Natural killer cell (primary cell): Measurements from ENCODE around the gene RAD51B. TPM values are rescaled to one million over a fixed set of nuclear protein-coding genes. Genes with fewer than 3 reads are reported as not detected.

Experiments used
- ATAC-seq, 3 donors: fragments of 150-1000 bp in 2 of 3; fragments of 200-7000 bp in 1 of 3; cut with Tn5 transposase; 1 replicate in 1 of 3; 2 replicates in 2 of 3; pipeline ENCODE4 v1.10.0; 2021; ENCODE audit warnings: mild to moderate bottlenecking in 2 of 3, moderate library complexity in 2 of 3
- DNase-seq, 2 donors: peaks; one replicate each; pipeline versions ENCODE4 v3.0.0 to v3.0.0-alpha.2; 2013 to 2021; ENCODE audit warnings: mixed read lengths in 1 of 2
- H3K27ac ChIP-seq: one replicate; pipeline ENCODE4 v1.5.1; 2013; ENCODE audit warnings: mild to moderate bottlenecking, low read length
- H3K27me3 ChIP-seq: one replicate; pipeline ENCODE4 v1.6.1; 2013; ENCODE audit warnings: low read length; ENCODE audit not compliant: control insufficient read depth, insufficient read depth
- H3K36me3 ChIP-seq: one replicate; pipeline ENCODE4 v1.6.1; 2013; ENCODE audit warnings: low read length; ENCODE audit not compliant: control insufficient read depth, insufficient read depth
- H3K4me1 ChIP-seq: one replicate; pipeline ENCODE4 v1.6.1; 2013; ENCODE audit warnings: low read length; ENCODE audit not compliant: control insufficient read depth, insufficient read depth
- H3K4me3 ChIP-seq: one replicate; pipeline ENCODE4 v1.5.1; 2013; ENCODE audit warnings: low read length
- H3K9me3 ChIP-seq: one replicate; pipeline ENCODE4 v1.6.1; 2013; ENCODE audit warnings: low read length; ENCODE audit not compliant: control insufficient read depth, insufficient read depth
- H3K27ac Mint-ChIP-seq, 2 donors: one replicate each; pipeline ENCODE4 v1.8.0; 2022; ENCODE audit warnings: mild to moderate bottlenecking in 2 of 2, mixed read lengths in 2 of 2, moderate library complexity in 1 of 2
- H3K27me3 Mint-ChIP-seq, 2 donors: one replicate each; pipeline ENCODE4 v1.8.0; 2022; ENCODE audit warnings: low read depth in 2 of 2, mixed read lengths in 2 of 2
- H3K36me3 Mint-ChIP-seq: one replicate; pipeline ENCODE4 v1.8.0; 2022; ENCODE audit warnings: mixed read lengths
- H3K4me1 Mint-ChIP-seq, 2 donors: one replicate each; pipeline ENCODE4 v1.8.0; 2022; ENCODE audit warnings: mixed read lengths in 2 of 2
- H3K4me3 Mint-ChIP-seq: one replicate; pipeline ENCODE4 v1.8.0; 2022; ENCODE audit warnings: mild to moderate bottlenecking, moderate library complexity, mixed read lengths
- H3K9me3 Mint-ChIP-seq, 2 donors: one replicate each; pipeline ENCODE4 v1.8.0; 2022; ENCODE audit warnings: mixed read lengths in 2 of 2
- CTCF ChIP-seq: fragments of 200-600 bp; IDR thresholded peaks from one replicate; pipeline ENCODE4 v1.8.0; 2022; ENCODE audit warnings: antibody characterized with exemption
- WGBS: methylation state at CpG from one replicate; pipeline ENCODE4 v1.1.7; 2013; ENCODE audit warnings: missing lambda C conversion rate; ENCODE audit not compliant: insufficient coverage; 5-methylcytosine and 5-hydroxymethylcytosine counted together
- intact Hi-C: fragments of 100-400 bp; cut with micrococcal nuclease; formaldehyde crosslinking; loops from one replicate; pipeline ENCODE4 v1.14.2; 2022
- total RNA-seq, 4 donors: library from RNA; stranded (reverse); fragments of 120-200 nt in 1 of 4; gene quantifications; one replicate each; pipeline versions ENCODE4 v1.2.3 to v1.2.4, GENCODE V29; 2013 to 2022

RAD51B gene
- total RNA-seq, 3 donors from 2014 or later (not counting 1 experiment from before 2014, with no cell fraction given) = 28.1 to 37.6 (median 28.6) TPM

- Histone ChIP-seq H3K9me3 (no peaks in the 10 kb centered on the region), H3K36me3 (no peaks in the 10 kb centered on the region), H3K4me3 (no peak overlapping the region), H3K27ac (peak overlapping the region; percentile 88), H3K27me3 (no peaks in the 10 kb centered on the region), H3K4me1 (peaks cover 60% of the 10 kb centered on the region)
- DNase-seq (no peak), ATAC-seq (no peak)
- TF ChIP-seq CTCF = no peak
- H3K36me3 Mint-ChIP-seq = no peaks in the 10 kb centered on the region
- peak overlapping the region; percentile 89 to 96 for H3K27ac Mint-ChIP-seq
- H3K9me3 Mint-ChIP-seq = no peaks in the 10 kb centered on the region
- no peaks in the 10 kb centered on the region for H3K27me3 Mint-ChIP-seq
- intact Hi-C loops = loop anchor here (5.0 kb wide), 1 partner anchor 46 kb away; no protein-coding TSS in a partner anchor
- peaks cover 32 to 45% of the 10 kb centered on the region in 2 donors for H3K4me1 Mint-ChIP-seq
- 92% methylated on average over 1 of the region's 1 CpG for WGBS
- H3K4me3 Mint-ChIP-seq = no peak overlapping the region
Observed at GRCh38 chr14:68686205-68686465, 866.6 kb downstream of the RAD51B start.

GRCh38 chr14:68686724-68687123 is 867.1 kb downstream of the RAD51B start:
- DNase-seq = no peak
- no peaks in the 10 kb centered on the region for H3K27me3 Mint-ChIP-seq
- WGBS = 92% methylated on average over 8 of the region's 8 CpGs
- Histone ChIP-seq H3K27me3 (no peaks in the 10 kb centered on the region), H3K4me3 (no peak overlapping the region), H3K36me3 (no peaks in the 10 kb centered on the region), H3K4me1 (peaks cover 55% of the 10 kb centered on the region), H3K27ac (no peak overlapping the region), H3K9me3 (no peaks in the 10 kb centered on the region)
- no peak for TF ChIP-seq CTCF
- H3K27ac Mint-ChIP-seq = peak overlapping the region in 1 of 2 donors; percentile 96
- no peaks in the 10 kb centered on the region for H3K36me3 Mint-ChIP-seq
- H3K9me3 Mint-ChIP-seq = no peaks in the 10 kb centered on the region
- intact Hi-C loops = loop anchor here (5.0 kb wide), 1 partner anchor 46 kb away; no protein-coding TSS in a partner anchor
- H3K4me1 Mint-ChIP-seq = peaks cover 32 to 45% of the 10 kb centered on the region in 2 donors
- ATAC-seq = no peak
- no peak overlapping the region for H3K4me3 Mint-ChIP-seq

- Mint-ChIP-seq H3K4me1 (peaks cover 35 to 45% of the 10 kb centered on the region in 2 donors), H3K36me3 (no peaks in the 10 kb centered on the region), H3K27ac (no peak overlapping the region), H3K4me3 (no peak overlapping the region), H3K27me3 (no peaks in the 10 kb centered on the region), H3K9me3 (no peaks in the 10 kb centered on the region)
- no peaks in the 10 kb centered on the region for H3K27me3 ChIP-seq
- H3K4me1 ChIP-seq = peaks cover 46% of the 10 kb centered on the region
- no peak overlapping the region for H3K27ac ChIP-seq
- ATAC-seq (no peak), DNase-seq (no peak)
- no peaks in the 10 kb centered on the region for H3K9me3 ChIP-seq
- 93% methylated on average over 11 of the region's 11 CpGs for WGBS
- H3K36me3 ChIP-seq = no peaks in the 10 kb centered on the region
- H3K4me3 ChIP-seq = no peak overlapping the region
- intact Hi-C loops = loop anchor here (5.0 kb wide), 1 partner anchor 45 kb away; no protein-coding TSS in a partner anchor
- TF ChIP-seq CTCF = no peak
Observed at GRCh38 chr14:68687746-68688145, 868.2 kb downstream of the RAD51B start.

GRCh38 chr14:68688872-68689371 is 869.3 kb downstream of the RAD51B start:
- peak in 1 of 2 donors; percentile 32 for DNase-seq
- no peaks in the 10 kb centered on the region for H3K36me3 ChIP-seq
- H3K9me3 ChIP-seq = no peaks in the 10 kb centered on the region
- H3K9me3 Mint-ChIP-seq = no peaks in the 10 kb centered on the region
- peaks cover 34% of the 10 kb centered on the region for H3K4me1 ChIP-seq
- H3K27me3 ChIP-seq = no peaks in the 10 kb centered on the region
- peaks cover 39 to 50% of the 10 kb centered on the region in 2 donors for H3K4me1 Mint-ChIP-seq
- peak overlapping the region in 1 of 2 donors; percentile 67 for H3K27ac Mint-ChIP-seq
- ATAC-seq = no peak
- H3K4me3 Mint-ChIP-seq = no peak overlapping the region
- intact Hi-C loops = loop anchor here (5.0 kb wide), 1 partner anchor 43 kb away; no protein-coding TSS in a partner anchor
- H3K27ac ChIP-seq = no peak overlapping the region
- 66% methylated on average over 8 of the region's 9 CpGs for WGBS
- no peak overlapping the region for H3K4me3 ChIP-seq
- no peaks in the 10 kb centered on the region for H3K36me3 Mint-ChIP-seq
- TF ChIP-seq CTCF = no peak
- no peaks in the 10 kb centered on the region for H3K27me3 Mint-ChIP-seq
